LHCN-M2 (cell line): ENCODE measurements around the gene IL24. TPM values are rescaled to one million over a fixed set of nuclear protein-coding genes. Genes with fewer than 3 reads are reported as not detected.

ENCODE experiments used
- DNase-seq: peaks from one replicate; pipeline ENCODE4 v3.0.0-alpha.2; 2012; ENCODE audit warnings: low read depth
- total RNA-seq: library from RNA; depleted of rRNA; stranded (reverse); fragments of >200 nt; gene quantifications from 2 replicates; pipeline ENCODE4 v1.2.3, GENCODE V29; 2014

The IL24 gene
- total RNA-seq, 1 experiment from 2014 or later: 0.17 TPM

- no peak for DNase-seq
Observed at GRCh38 chr1:206880314-206880713, 16.9 kb upstream of the IL24 start.

- DNase-seq: no peak
Observed at GRCh38 chr1:206882555-206882954, 14.7 kb upstream of the IL24 start.

DNA sequence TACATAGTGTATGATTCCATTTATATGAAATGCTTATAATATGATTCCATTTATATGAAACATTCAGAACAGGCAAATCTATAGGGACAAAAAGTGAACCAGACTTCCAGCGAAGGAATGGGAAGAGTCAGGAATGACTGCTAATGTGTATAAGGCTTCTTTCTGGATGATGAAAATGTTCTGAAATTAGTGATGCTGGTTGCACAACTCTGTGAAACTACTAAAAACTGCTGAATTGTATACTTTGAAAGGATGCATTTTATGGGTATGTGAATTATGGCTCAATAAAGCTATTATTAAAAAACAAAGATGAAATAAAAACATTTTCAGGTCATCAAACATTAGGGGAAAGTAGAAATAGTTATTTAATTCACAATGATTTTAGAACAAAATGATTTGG, 14.1 kb upstream of the IL24 start:
- DNase-seq: no peak

DNA sequence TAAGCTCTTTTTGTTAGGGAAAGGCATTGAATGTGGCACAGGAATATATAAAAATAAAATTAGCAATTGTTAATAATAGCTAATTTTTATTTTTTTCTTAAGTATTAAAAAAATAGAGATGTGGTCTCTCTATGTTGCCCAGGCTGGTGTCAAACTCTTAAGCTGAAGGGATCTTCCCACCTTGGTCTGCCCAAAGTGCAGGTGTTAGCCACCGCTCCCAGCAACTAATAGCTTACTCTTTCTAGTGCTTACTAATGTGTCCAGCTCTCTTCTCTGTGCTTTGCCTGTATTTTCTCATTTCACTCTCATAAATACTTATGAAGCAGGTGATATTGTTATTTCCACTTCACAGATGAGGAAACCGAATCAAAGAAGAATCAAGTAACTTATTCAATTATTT, 13.4 kb upstream of the IL24 start:
- no peak for DNase-seq

DNA sequence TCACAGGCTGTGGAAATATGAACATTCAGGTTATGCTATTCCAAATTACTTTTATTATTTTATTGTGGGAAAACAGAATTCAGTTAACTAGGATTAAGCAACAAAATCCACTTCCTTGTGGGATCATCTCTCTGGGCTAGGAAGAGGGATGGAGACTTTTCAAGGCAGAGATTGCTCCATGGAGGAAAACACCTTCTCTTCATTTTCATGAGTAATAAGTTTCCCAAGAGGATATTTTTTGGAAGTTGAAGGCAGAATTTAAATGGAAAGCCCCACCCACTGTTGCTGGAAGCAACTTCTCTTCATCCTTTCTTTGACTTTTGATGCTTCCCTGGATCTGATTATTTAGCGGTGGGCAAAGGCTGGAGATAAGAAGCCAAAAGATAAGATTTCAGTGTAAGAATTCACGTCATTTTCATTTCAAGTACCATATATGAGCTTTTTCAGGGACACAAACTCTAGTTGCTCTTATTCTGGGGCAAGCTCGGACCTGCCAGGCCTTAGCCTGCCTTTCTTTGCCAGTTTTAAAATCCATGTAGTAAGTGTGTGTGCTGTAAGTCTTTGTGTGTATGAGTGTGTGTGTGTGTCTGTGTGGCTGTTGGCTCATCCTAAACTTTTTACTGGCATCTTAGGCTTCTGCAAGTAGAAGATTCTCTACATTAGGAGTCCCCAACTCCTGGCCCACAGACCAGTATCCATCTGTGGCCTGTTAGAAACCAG, 11.7 kb upstream of the IL24 start:
- DNase-seq: no peak

- no peak for DNase-seq
Observed at GRCh38 chr1:206886831-206887230, 10.4 kb upstream of the IL24 start.

- DNase-seq: peak; percentile 32
Observed at GRCh38 chr1:206887701-206888100, 9.5 kb upstream of the IL24 start.

- peak; percentile 61 for DNase-seq
Observed at GRCh38 chr1:206890125-206891060, 6.8 kb upstream of the IL24 start.

- DNase-seq: peak; percentile 33
Observed at GRCh38 chr1:206891412-206891811, 5.8 kb upstream of the IL24 start.

DNA sequence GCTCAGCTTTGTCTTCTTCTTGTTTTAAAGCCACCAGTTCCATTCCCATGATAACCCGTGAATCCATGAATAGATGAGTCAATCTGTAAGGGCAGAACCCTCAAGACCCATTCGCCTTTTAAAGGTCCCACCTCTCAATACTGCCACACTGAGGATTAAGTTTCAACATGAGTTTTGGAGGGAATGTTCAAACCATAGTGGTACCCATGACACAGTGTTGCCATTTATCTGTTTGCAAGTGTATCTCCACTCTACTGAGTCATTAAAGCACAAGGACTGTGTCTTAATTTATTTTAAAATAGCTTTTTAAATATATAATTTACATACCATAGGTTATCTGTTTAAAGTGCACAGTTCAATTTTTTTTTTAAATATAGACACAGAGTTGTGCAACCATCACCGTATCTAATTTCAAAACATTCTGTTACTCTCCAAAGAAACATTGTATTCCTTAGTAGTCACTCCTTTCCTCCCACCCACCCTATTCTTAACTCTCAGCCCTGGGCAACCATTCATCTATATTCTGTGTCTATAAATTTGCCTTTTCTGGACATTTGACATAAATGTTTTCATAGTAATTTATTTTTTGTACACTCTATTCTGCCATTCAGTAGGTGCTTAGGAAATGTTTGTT, 4.8 kb upstream of the IL24 start:
- DNase-seq: peak; percentile 60

GRCh38 chr1:206893380-206893779, 3.9 kb upstream of the IL24 start:
- DNase-seq: no peak

DNA sequence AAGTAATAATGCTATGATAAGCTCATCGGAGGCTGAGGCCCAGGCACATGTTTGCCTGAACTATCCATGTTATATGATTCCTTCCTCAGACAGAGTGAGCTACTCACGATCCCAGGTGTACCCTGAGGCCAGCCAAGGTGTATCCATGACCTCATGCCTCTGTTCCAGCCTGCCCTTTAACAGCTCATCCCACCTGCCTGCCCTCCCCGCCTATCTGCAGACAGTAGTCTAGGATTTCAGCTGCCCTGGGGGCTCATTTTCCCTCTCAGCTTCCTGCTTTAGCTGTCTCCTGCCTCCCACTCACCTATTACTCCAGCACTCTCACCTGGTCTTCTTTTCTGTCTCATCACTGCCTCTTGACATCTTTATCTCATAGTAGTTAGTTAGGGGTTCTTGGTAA, 1.9 kb upstream of the IL24 start:
- no peak for DNase-seq

- DNase-seq: peak; percentile 64
Observed at GRCh38 chr1:206895837-206896242, 1.4 kb upstream of the IL24 start.

DNA sequence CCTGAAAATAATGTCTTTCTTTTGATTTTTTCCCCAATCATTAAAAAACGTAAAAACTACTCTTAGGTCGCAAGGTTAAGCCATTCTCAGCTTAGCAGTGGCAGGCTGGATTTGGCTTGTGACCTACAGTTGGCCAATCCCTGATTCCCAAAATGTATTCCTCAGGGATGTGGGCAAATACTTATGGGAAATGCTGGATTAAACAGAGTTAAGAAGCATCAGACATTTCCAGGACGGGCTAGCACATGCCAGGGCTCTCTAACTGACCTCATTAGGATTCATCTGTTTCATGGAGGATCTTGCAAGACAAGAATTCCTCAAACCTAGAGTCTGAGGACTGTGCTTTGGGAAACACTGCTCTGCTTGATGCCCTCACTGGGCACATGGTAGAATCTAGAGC, 982 bp upstream of the IL24 start:
- DNase-seq: peak; percentile 46

DNA sequence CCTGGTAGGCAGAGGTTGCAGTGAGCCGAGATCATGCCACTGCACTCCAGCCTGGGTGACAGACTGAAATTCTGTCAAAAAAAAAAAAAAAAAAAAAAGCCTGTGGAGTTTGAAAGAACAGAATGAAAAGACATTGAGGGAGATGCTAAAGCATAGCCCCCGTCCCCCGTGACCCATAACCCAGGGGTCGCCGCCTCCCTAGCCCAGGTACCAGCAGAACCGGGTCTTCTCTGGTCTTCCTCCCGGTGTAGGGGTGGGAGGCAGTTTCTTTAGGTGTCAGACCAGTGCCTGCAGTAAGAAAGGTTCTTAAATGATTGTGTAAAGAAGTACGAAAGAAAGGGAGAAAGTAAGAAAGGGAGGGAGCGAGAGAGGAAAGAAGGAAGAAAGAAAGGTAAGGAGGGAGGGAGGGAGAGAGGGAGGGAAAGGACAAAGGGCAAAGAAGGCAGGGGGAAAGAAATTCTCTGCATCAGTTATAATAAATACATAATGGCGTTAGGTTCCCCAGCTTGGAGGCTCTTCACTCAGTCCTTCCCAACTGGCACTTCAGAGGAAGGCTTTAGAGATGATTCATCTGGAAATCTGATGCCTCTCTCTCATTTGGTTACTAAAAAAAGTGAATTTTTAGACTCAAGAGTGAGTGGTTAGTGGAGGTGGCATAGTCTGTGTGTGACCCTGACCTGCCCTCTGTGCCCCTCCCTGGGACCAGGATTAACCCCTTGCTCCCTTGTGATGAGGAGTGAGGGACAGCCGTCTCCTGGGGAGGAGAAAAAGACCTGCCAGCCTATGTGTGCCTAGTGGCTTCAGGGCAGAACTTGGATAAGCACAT, 1.1 kb downstream of the IL24 start:
- peak; percentile 73 for DNase-seq

DNA sequence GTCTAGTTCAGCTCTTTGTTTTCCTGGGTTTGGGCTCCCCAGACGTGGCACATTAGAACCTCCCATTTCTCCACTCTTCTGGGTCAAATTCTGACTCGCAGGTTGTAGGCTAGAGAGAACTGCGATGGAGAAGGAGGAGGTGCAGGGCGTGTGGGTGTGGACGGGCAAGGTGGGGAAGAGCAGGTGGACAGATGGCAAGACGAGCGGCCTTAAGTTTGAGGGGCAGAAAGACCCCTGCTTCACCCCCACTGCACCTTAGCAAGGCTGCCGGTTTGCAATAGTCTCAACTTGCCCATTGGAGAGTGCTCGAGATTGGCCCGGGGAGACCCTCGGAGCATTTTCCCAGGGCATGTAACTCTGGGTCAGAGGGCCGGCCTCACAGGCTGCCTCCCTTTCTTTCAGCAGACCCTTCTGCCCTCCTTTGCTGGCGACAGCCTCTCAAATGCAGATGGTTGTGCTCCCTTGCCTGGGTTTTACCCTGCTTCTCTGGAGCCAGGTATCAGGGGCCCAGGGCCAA, 1.7 kb downstream of the IL24 start:
- DNase-seq: no peak

DNA sequence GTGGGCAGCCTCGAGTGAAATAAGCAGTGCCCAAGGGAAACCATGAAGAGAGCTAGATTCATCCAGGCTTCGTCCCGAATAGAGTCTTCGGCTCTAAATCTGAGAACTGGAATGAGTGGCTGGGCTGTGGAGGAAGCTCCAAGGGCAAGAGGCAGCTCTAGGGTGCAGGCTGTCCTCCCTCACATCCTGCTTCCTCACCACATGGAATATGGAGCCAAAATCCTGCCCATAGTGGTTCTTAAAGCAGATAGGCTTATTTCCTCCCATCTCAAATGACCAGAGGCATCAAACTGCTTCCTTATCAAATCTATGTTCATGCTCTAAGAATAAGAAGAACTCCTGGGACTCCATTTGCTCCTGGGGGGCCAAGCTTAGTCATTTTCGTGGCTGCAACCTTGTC, 2.5 kb downstream of the IL24 start:
- DNase-seq: no peak

DNA sequence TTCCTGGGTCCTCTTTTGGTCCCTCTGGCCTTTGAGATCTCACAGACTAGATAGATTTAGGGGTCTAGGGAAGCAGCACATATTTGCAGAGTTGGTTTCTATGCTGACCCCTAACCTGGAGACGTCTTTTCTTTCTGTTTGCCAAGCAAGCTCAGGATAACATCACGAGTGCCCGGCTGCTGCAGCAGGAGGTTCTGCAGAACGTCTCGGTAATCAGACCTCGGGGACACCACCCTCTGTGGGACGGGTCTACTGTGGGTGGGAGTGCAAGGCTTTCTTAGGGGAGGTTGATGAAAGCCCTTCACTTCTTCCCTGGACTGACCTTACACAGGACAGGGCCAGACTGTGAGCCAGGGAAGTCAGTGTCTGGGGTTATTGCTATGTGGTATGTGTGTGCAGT, 2.9 kb downstream of the IL24 start:
- DNase-seq: no peak

DNA sequence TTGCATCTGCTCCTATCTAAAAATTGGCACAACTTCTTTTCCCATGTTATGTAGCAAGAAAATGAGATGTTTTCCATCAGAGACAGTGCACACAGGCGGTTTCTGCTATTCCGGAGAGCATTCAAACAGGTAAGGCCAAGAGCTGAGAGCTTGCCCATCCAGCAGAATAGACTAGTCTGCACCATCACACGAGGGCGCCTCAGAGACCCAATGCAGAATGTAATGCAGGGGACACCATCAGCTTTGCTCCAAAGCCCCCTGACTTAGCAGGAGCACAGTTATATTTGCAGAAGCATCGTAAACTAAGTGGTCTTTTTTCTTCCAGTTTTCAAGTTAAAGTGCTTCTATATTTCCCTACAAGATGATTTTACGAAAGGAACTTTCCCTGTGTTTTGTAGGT, 4.7 kb downstream of the IL24 start:
- DNase-seq: no peak

GRCh38 chr1:206902702-206903101, 5.5 kb downstream of the IL24 start:
- no peak for DNase-seq

GRCh38 chr1:206903687-206904086, 6.4 kb downstream of the IL24 start:
- no peak for DNase-seq
